Astrocyte of the spinal cord (primary cell): ENCODE results near the gene IL17B.
"Not testable (repeated sequence)": the region's sequence is repeated elsewhere in the genome, so short reads cannot be mapped to it uniquely, and the experiment has no call there.

Source experiments
- DNase-seq: peaks from one replicate; pipeline ENCODE4 v3.0.0; 2011; ENCODE audit warnings: low read depth, low spot score
- H3K4me3 ChIP-seq: 2 replicates; pipeline ENCODE4 v1.5.1; 2011; ENCODE audit warnings: low read depth, mild to moderate bottlenecking, low read length, moderate library complexity
- CTCF ChIP-seq: IDR thresholded peaks from 2 replicates; pipeline ENCODE4 v1.5.1; 2012; ENCODE audit warnings: low read depth, mild to moderate bottlenecking, low read length, inconsistent platforms
- in situ Hi-C: cut with HindIII; loops from 2 replicates; pipeline ENCODE4 v1.10.0; 2017; ENCODE audit warnings: low sequenced_read_pairs

Gene IL17B

DNA sequence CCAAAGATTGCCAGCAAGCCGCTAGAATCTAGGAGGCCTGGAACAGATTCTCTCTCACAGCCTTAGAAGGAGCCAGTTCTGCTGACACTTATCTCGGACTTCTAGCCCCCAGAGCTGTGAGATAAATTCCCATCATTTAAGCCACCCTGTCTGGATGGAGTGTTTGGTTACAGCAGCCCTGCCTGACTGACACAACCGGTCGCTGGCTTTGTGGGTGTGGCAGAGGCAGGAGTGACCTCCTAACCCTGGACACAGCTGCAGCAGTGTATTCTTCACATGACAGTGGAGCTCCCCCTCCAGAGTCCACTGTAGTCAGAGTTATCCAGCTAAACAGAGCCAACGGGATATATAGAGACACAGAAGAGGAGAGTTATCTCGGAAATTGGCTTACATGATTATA lies 21.2 kb upstream of the IL17B start:
- no peak overlapping the region for H3K4me3 ChIP-seq
- in situ Hi-C loops = no loop called here
- TF ChIP-seq CTCF = no peak
- no peak for DNase-seq

- TF ChIP-seq CTCF = no peak
- H3K4me3 ChIP-seq = no peak overlapping the region
- in situ Hi-C loops = no loop called here
- DNase-seq = no peak
Observed at GRCh38 chr5:149399775-149400174, 20.7 kb upstream of the IL17B start.

DNA sequence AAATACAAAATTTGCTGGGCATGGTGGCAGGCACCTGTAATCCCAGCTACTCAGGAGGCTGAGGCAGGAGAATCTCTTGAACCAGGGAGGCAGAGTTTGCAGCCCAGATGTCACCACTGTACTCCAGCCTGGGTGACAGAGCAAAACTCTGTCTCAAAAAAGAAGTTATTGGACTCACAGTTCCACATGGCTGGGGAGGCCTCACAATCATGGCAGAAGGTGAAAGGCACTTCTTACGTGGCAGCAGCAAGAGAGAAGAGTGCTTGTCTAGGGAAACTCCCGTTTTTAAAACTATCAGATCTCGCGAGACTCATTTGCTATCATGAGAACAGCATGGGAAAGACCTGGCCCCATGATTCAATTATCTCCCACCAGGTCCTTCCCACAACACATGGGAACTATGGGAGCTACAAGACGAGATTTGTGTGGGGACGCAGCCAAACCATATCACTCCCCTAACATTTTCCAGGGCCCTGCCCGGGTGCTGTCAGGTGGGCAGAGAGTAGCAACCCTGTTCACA lies 19.7 kb upstream of the IL17B start:
- in situ Hi-C loops, DNase-seq, H3K4me3 ChIP-seq: not testable (repeated sequence)

- peak; percentile 84 for DNase-seq
- no peak overlapping the region for H3K4me3 ChIP-seq
- in situ Hi-C loops = no loop called here
- no peak for TF ChIP-seq CTCF
Observed at GRCh38 chr5:149397530-149397929, 18.4 kb upstream of the IL17B start.

DNA sequence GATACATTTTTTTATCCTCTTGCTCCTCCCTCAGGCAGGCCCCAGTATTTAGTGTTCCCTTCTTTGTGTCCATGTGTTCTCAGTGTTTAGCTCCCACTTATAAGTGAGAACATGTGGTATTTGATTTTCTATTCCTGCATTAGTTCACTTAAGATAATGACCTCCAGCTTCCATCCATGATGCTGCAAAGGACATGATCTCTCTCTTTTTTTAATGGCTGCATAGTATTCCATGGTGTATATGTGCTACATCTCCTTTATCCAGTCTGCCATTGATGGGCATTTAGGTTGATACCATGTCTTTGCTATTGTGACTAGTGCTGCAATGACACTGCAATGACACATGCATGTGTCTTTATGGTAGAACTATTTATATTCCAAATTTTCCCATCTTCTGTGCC lies 15.9 kb upstream of the IL17B start:
- H3K4me3 ChIP-seq, in situ Hi-C loops, DNase-seq: not testable (repeated sequence)

DNA sequence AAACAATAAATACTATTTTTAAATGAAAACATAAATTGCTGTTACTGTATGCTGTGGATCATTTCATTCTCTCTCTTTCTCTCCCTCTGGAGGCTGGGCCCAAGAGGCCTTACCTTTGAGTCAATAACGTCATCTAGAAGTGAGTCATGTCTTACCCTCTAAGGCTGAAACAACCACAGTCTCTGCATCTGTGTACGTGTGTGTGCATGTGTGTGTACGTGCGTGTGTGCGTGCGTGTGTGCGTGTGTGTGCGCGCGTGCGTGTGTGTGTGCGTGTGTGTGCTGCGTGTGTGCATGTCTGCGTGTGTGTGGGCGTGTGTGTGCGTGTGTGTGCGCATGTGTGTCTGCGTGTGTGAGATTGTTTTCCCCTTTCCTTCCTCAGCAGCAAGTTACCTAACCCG lies 13.6 kb upstream of the IL17B start:
- peak; percentile 60 for DNase-seq
- in situ Hi-C loops = no loop called here
- TF ChIP-seq CTCF = no peak
- H3K4me3 ChIP-seq = no peak overlapping the region

DNA sequence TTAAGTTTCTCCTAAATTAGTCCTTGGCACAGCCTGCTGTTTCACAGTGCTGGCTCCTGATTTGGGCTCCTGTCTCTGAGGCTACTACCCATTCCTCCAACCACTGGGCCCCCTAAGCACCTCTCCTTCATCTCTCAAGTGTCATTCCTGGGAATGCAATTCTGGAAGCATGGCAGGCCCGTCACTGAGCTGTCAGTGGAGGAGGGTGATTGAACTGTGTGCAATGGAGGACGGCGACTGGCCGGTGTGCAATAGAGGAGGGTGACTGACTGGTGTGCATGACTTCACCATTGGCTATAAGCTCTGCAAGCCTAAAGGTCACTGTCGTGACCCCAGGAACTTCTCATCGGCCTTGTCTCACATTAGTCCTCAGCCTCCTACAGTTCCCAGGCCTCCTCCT lies 12.4 kb upstream of the IL17B start:
- DNase-seq = no peak
- no peak overlapping the region for H3K4me3 ChIP-seq
- in situ Hi-C loops = no loop called here
- TF ChIP-seq CTCF = no peak

GRCh38 chr5:149391076-149391475 lies 12.0 kb upstream of the IL17B start:
- H3K4me3 ChIP-seq, DNase-seq, in situ Hi-C loops: not testable (repeated sequence)
